Mucosa of descending colon (tissue), 3 donors: ENCODE results near the gene BACH2. TPM values are rescaled to one million over a fixed set of nuclear protein-coding genes. Genes with fewer than 3 reads are reported as not detected.

Experiments used
- ATAC-seq: fragments of 200-7000 bp; cut with Tn5 transposase; one replicate; pipeline ENCODE4 v1.9.1; 2020; ENCODE audit warnings: mild to moderate bottlenecking, moderate library complexity
- DNase-seq, 3 donors: peaks; one replicate each; pipeline ENCODE4 v3.0.0-alpha.2; 2020
- H3K36me3 ChIP-seq: fragments of 200-600 bp; one replicate; pipeline ENCODE4 v1.8.0; 2021; ENCODE audit warnings: low read depth, mild to moderate bottlenecking
- H3K4me1 ChIP-seq: fragments of 200-600 bp; one replicate; pipeline ENCODE4 v1.8.0; 2021; ENCODE audit warnings: low read depth, mild to moderate bottlenecking
- H3K4me3 ChIP-seq: fragments of 200-600 bp; one replicate; pipeline ENCODE4 v1.8.0; 2021; ENCODE audit warnings: mild to moderate bottlenecking
- H3K9me3 ChIP-seq: fragments of 200-600 bp; one replicate; pipeline ENCODE4 v1.8.0; 2021; ENCODE audit warnings: mild to moderate bottlenecking
- CTCF ChIP-seq: fragments of 200-600 bp; IDR thresholded peaks from one replicate; pipeline ENCODE4 v1.8.0; 2022; ENCODE audit warnings: antibody characterized with exemption, mild to moderate bottlenecking
- intact Hi-C, 2 donors: fragments of 100-400 bp; cut with DNase I in 1 of 2; cut with micrococcal nuclease in 1 of 2; formaldehyde crosslinking; loops; one replicate each; pipeline versions ENCODE4 v1.11.0 to v1.11.1; 2022; cut with DNase I, micrococcal nuclease
- total RNA-seq, 3 donors: library from RNA; stranded (reverse); fragmentation: NEBNext Ultra II Directional in 2 of 3; extraction: Animal tissue kit (Norgen Biotek cat#: 25700) in 2 of 3; gene quantifications; one replicate each; pipeline versions ENCODE4 v1.2.1 to v1.2.4, GENCODE V29; 2021 to 2023
- donor health status: DM: no; HTN: no; CAD: no; lungs with moderate emphysema.
- donor health status: DM: no; HTN: no; CAD: no.
- donor health status: DM: no; HTN: yes; CAD: no.

BACH2 gene
- total RNA-seq, 3 donors from 2014 or later: 0.96 to 1.6 (median 1.2) TPM

- no peak for DNase-seq
- intact Hi-C loops: no loop called here
- Histone ChIP-seq H3K4me1 (no peaks in the 10 kb centered on the region), H3K4me3 (no peak overlapping the region), H3K9me3 (no peaks in the 10 kb centered on the region), H3K36me3 (no peaks in the 10 kb centered on the region)
- no peak for TF ChIP-seq CTCF
- ATAC-seq: no peak
Measured at GRCh38 chr6:89924231-89924630, 372.4 kb downstream of the BACH2 start.

- Histone ChIP-seq H3K9me3 (no peaks in the 10 kb centered on the region), H3K4me3 (no peak overlapping the region), H3K4me1 (no peaks in the 10 kb centered on the region), H3K36me3 (no peaks in the 10 kb centered on the region)
- ATAC-seq (no peak), DNase-seq (no peak)
- TF ChIP-seq CTCF: no peak
- intact Hi-C loops: no loop called here
Measured at GRCh38 chr6:89921691-89922090, 375.0 kb downstream of the BACH2 start.

GRCh38 chr6:89921197-89921596 lies 375.4 kb downstream of the BACH2 start:
- intact Hi-C loops: no loop called here
- ATAC-seq (no peak), DNase-seq (no peak)
- no peaks in the 10 kb centered on the region for H3K36me3 ChIP-seq
- H3K9me3 ChIP-seq: peaks cover 4% of the 10 kb centered on the region
- H3K4me3 ChIP-seq: no peak overlapping the region
- no peaks in the 10 kb centered on the region for H3K4me1 ChIP-seq
- no peak for TF ChIP-seq CTCF

- ATAC-seq (no peak), DNase-seq (no peak)
- no peaks in the 10 kb centered on the region for H3K4me1 ChIP-seq
- peaks cover 5% of the 10 kb centered on the region for H3K9me3 ChIP-seq
- no peak overlapping the region for H3K4me3 ChIP-seq
- H3K36me3 ChIP-seq: no peaks in the 10 kb centered on the region
- intact Hi-C loops: no loop called here
- no peak for TF ChIP-seq CTCF
Measured at GRCh38 chr6:89917801-89918366, 378.8 kb downstream of the BACH2 start.

- DNase-seq: no peak
- ATAC-seq: no peak
- intact Hi-C loops: no loop called here
- TF ChIP-seq CTCF: no peak
- Histone ChIP-seq H3K36me3 (no peaks in the 10 kb centered on the region), H3K9me3 (peaks cover 5% of the 10 kb centered on the region), H3K4me1 (no peaks in the 10 kb centered on the region), H3K4me3 (no peak overlapping the region)
Measured at GRCh38 chr6:89917216-89917615, 379.4 kb downstream of the BACH2 start.
